HG03457 (cell line): ENCODE measurements around the gene CALHM6.
A peak's percentile ranks its signal among the peaks of the same experiment; 100 is the strongest.

ENCODE experiments used
- ATAC-seq: cut with Tn5 transposase; IDR thresholded peaks from one replicate; pipeline ENCODE4 v1.9.1; 2021; ENCODE audit warnings: moderate number of reproducible peaks; ENCODE audit not compliant: unreplicated experiment

The CALHM6 gene

DNA sequence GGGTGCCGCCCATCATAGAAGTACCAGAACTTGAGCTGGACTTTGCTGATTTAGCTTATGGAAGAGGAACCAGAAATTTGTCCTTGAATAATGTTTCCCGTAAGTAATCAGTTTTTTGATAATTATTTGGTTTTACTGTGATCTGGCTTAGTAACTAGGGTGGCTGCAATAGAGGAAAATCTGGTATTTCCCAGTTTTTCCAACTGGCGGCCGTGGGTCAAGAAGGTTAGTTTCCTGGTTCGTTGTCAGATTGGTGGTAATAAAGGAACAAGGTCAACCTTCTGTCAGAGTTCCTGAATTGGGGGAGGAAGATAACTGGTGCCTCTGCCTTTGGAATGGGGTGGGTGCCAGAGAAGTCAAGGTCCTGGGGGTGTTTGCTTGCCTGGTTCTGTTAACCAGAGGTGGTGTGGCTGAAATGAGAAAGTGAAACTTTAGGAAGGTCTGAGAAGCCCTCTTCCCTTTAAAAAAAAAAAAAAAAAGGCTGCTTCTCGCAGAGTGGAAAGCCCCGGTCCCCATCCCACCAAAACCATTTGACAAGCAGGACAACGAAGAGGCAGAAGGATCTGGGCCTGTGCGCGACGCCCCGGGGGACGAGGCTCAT is at the start of gene CALHM6:
Gene CALHM6 (plus strand): TSS at position 45 of the 601 bp plus-strand sequence. CDS start 555 bp downstream, at position 600.
- ATAC-seq, result peak; percentile 6

DNA sequence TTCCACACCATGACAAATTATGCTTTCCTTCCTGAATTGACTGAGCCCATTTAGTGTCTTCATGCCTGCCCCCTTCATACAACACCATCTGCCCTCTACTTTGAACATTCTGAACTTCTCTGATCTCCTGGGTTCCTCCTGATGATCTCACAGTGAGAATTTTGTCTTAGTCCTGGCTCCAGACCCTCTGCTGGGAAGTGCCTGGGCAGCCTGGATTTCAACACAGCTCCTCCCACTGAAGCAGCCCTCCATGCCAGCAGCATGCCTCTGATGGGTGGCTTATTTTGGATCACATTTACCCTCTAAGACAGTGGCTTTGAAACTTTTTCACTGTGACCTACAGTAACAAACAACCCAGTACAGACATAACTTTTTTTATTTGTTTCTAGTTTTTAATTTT is 48.9 kb upstream of the CALHM6 start:
- no peak for ATAC-seq

DNA sequence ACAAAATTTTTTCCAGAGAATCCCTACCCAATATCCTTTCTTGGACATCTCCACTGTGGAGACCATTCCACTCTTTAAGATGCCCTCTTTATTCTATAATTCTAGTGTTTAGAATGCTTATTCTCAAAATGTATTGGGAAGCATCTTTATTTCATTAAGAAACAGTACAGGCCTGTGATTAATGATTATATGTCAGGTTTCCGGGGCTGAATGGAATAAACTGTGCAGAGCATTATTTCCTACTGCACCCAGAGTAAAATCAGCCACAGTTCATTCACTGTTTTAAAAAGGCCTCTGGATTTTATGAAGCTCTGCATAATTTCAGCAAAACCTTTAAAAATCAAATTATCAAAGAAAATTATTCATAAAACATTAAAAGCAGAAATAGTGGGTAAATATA is 47.8 kb upstream of the CALHM6 start:
- no peak for ATAC-seq

DNA sequence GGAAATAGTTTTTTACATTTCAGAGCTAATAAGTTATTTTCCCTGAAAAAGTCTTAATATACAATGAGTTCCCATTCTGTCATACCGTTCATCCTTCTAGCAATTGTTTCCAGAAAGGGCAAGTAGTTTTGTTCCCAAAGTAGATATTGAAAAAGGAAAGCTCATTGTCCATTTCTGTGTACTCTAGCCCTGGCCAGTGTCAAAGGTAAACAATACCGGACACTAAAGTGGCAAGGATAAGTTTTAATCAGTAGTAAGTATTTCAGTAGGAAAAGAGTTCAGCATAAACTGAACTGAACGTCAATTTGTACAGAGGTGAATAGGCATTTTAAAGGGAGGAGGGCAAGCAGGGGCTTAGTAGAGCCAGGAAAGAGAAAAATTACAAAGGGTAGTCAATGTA is 43.5 kb upstream of the CALHM6 start:
- no peak for ATAC-seq

DNA sequence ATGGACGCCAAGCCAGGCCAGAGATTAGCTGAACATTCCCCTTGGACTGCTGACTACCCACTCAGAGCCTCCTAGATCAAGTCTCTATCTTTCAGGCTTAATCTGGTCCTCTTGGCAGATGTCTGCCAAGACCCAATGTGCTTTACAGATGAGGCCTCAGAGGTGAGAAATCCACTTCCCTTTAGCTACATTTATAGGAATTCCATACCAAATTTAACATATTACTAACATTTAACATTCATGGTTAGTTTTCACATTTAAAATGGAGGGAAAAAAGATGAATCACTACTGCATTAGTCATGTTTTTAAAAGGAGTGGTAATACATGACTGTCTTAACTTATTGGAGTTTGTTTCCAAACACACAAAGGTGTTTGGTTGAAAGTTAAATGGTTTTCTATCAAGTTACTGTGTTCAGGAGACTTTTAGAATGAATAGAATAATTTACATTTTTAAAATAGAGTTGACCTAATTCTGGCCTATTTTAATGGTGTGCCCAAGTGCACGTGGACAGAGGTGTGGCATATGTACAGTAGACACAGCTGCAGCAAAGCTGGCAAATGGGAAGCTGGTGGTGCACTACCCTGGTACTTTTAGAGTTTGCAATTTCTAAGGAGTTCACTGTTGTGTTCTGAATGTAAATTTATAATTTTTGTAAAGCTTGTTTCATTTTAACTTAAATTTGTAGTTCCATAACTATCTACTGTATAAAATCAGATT is 41.9 kb upstream of the CALHM6 start:
- ATAC-seq, result no peak

DNA sequence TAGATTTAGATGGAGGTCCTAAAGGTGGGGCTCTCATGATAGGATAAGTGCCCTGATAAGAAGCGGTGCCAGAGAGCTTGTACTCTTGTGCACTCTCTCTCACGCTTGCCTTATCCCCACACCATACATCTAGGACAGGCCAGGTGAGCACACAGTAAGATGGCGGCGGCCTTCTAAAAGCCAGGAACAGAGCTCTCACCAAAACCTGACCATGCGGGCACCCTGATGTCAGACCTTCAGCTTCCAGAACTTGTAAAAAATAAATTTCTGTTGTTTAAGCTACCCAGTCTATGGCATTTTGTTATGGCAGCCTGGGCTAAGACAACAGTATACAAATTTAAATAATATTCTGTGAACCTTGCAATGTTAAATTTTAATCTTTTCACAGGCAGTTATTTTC is 40.8 kb upstream of the CALHM6 start:
- ATAC-seq, result no peak

DNA sequence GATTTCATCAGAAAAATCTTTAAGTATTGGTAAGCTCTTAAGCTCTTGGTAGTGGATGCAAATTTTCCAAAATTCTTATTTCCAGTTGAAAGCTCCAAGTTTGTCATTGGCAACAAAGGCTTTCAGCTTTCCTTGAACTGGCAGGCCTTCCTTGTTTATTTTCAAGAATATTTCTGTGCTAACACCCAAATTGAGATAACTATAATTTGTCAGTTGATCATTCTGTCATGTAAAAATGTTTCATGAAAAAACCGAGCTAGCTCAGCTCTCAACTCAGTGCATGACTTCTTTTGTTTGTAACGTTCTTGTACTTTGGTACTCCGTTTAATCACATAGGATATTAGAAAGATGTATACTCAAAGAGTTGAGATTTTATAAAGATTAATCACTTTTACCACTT is 38.9 kb upstream of the CALHM6 start:
- no peak for ATAC-seq

DNA sequence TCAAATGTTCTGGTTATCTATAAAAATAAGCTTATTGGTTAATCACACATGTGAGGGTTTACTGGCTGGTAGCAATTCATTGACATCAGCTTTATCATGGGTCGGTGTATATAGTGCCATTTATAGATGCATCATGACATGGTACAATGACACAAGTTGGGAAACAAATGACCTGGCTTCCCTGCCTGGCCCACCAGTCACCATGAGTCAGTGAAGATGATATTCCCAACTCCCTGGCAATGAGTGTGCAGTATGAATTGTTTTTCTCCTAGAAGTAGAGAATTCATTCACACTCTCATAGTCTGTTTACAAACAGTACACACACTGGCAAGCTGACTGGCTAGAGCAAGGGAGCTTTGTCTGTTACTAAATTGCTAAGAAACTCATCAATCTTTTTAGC is 37.2 kb upstream of the CALHM6 start:
- no peak for ATAC-seq

DNA sequence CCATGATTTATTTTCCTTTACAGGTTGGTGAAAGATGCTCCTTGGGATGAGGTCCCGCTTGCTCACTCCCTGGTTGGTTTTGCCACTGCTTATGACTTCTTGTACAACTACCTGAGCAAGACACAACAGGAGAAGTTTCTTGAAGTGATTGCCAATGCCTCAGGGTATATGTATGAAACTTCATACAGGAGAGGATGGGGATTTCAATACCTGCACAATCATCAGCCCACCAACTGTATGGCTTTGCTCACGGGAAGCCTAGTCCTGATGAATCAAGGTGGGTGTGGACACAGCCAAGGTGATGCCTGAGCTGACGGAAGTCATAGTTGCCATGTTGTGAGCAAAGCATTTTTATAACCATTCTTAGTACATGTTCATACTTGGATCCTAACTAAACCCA is 34.6 kb upstream of the CALHM6 start:
- ATAC-seq, result no peak

DNA sequence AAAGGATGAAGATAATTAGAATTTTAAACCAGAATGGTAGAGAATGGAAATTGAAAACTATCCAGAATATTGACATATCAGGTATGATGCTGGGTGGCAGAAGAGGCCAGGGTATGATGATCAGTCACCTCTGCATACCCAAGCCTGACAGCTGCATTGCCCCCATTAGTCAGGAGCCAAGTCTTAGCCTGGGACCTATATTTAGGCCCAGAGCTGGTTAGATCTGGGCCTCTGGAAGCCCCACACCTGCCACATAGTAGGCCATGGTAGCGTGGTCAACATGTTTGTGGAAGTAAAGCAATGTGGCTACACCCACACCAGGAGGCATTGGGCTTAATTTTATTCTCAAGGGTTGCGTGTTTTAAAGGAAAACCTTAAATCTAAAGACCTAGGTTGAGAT is 32.1 kb upstream of the CALHM6 start:
- no peak for ATAC-seq

DNA sequence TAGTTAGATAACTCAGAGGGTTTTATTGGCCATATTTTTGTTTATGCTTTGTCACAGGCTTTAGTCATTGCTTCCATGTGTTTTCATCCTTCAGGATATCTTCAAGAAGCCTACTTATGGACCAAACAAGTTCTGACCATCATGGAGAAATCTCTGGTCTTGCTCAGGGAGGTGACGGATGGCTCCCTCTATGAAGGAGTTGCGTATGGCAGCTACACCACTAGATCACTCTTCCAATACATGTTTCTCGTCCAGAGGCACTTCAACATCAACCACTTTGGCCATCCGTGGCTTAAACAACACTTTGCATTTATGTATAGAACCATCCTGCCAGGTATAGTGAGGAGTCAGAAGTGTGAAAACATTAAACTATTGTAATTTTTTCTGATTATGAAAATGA is 30.3 kb upstream of the CALHM6 start:
- no peak for ATAC-seq

DNA sequence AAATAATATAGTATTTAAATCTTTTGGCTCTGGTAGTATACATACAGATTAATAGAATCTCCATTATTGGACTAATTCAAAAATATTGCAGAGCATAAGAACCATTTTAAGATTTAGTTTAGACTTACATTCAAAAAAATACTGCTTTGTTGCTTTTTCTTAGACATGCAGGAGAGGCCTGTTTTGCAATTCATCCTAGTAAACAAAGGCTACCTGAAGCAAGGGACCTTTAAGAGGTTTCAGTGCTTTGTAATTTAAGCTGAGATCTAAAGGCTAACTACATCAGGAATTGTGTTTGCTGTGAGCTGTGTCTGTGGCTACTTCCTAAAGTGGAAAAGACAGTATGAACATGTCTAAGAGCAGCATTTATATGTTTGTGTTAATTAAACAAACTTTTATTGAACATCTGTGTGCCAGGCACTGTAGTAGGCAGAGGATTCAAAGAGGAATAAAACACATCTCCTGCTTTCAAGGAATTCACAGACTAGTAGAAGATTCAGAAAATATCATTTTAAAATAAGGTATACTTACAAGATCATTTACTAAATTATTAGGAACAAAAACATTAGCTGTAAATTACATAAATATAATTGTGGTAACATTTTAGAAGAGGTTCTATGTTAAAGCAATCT is 29.1 kb upstream of the CALHM6 start:
- no peak for ATAC-seq

DNA sequence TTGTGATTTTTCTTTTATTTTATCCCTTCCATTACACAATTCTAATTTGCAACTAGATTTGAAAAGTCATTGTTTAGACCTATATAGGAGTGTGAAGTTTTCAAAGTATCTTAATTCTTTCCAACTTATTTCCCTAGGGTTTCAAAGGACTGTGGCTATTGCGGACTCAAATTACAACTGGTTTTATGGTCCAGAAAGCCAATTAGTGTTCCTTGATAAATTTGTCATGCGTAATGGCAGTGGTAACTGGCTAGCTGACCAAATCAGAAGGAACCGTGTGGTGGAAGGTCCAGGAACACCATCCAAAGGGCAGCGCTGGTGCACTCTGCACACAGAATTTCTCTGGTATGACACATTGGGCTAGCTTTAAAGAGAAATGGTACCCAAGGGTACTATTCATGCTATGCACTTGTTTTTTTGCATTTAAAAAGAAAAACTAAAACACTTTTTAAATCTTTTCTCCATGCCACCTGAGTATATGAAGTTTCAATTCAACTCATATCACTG is 27.9 kb upstream of the CALHM6 start:
- ATAC-seq, result no peak

DNA sequence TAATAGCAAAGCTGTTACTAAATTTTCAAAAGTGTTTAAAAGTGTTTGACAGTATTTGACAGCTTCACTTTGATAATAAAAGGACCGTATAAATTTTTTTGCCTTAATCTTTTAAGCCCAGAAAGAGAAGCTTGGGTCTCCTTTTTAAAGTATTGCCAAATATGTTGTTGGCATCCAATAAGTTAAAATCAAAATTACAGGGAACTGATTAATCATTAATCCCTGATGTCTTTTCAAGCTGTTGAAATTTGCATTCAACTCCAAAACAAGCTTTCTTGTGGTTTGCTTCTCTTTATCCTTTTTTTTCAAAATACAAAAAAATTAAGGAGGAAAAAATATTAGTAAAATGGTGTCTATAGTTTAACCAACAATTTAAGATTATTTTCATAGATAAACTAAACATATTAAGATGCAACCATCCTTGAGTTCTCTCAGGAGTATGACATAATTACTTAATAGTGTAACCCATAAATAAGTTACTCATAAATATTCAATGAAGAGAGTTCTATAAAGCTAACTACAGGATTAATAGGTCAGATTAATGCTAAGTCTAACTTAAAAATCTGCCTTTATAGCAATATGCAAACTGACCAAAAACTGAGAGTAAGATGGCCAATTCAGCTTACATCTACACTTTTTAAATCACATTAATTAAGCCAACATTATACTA is 27.0 kb upstream of the CALHM6 start:
- ATAC-seq, result no peak

DNA sequence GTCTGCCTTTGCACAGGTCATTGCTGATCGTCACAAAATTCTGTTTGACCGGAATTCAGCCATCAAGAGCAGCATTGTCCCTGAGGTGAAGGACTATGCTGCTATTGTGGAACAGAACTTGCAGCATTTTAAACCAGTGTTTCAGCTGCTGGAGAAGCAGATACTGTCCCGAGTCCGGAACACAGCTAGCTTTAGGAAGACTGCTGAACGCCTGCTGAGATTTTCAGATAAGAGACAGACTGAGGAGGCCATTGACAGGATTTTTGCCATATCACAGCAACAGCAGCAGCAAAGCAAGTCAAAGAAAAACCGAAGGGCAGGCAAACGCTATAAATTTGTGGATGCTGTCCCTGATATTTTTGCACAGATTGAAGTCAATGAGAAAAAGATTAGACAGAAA is 24.6 kb upstream of the CALHM6 start:
- no peak for ATAC-seq

DNA sequence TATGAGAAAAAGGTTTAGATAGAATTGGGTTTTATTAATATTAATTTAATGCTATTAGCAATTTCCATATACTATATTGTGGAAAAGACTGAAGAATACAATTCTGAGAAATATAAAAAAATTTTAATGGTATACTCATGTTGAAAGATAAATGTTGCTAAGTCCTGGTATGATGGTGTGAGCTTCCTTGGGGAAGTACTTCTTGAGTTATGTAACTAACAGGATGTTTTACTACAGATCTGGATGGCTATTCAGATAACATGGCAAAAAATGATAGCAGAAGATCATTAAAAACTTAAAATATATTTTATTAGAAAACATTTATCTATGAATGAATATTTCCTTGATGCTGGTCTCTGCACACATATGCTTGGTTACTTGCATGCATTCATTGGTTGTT is 23.5 kb upstream of the CALHM6 start:
- ATAC-seq, result no peak

DNA sequence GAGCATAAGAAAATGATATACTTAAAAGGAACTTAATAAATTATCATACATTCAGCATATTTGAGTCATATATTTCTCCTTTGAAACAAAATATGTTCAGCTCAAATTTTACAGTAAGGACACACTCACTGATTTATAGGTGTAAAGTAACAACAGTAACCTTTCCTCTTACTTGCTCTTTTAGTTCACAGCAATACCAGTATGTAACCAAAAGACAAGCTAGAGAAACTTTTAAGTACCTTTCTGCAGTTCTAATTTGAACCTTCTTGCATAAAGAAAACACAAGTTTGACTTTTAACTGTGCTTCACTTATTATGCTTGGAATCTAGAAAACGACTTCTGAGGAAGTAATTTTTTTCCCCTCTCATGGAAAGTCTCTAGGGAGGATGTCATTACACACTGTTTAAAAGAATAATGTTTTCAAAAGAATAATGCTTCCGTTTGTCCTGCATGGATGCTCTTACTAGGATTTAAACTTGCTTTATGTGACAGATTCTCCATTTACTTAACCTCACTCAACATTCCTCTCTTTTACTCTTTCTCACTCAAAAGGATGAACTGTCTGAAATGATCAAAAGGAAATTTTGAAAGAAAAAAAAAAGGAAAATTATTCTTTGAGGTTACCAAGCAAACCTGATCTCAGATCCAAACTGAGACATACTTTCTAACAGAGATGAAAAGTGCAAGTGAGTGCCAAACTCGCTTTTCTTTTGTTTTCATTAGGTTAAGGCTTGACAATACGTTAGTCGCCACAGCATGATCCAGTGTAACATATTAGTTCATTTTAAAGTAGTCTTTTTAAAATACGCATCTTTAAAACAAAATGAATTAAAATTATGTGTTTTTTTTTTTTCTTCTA is 22.4 kb upstream of the CALHM6 start:
- ATAC-seq, result no peak

DNA sequence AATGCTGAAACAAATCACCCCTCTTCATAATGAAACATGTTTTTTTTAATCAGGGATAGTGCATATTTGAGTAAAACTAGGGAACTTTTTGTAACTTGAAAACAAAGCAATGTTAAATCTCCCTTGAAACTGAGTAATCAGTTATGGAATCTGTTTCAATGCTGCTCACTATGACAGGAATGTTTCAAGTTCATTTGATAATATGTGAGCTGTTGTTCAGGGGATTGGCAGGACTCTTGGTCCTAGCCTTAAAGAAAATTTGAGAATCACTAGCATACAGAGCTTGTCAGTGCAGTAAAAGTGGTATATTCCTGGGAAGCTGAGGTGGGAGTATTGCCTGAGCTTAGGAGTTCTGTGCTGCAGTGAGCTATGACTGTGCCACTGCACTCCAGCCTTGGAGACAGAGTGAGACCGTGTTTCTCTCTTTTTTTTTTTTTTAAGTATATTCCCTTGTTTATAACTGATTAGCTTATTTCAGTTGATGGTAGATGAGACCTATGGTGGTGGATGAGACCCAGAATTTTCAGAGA is 21.6 kb upstream of the CALHM6 start:
- no peak for ATAC-seq

DNA sequence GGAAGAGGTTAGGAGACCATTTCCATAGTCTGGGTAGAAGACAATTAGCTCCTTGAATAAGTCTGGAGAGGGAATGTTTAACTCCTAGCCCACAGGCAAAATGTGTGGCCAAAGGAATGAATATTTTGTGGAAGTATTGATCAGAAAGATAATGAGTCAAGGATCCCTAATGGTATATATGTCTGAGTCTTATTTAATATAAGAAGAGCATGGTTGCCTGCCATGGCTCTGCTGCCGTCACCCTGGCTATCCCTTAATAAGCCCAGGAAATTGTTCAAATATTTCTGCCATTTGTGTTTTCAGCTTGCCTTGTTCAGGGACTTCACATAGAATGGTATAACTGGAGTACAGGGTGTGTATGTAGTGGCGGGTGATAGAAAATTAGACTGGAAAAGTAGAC is 18.1 kb upstream of the CALHM6 start:
- no peak for ATAC-seq

DNA sequence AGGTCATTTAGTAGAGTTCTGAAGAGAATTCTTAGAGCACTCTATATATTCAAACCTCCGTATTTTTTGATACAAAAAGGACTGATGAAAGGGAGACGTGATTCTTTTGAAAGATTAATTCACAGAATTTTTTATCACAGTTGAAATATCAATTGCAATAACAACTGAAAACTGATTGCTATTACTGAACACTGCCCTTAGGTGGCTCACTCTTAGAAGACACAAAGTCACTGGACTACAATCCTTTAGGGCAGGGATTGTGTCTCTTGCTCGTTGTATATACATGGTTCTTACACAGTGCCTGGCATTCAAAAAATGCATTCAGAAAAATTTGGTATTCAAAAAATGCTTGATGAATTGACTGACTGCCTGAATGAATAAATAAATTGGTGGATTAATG is 17.1 kb upstream of the CALHM6 start:
- ATAC-seq, result peak; percentile 47

DNA sequence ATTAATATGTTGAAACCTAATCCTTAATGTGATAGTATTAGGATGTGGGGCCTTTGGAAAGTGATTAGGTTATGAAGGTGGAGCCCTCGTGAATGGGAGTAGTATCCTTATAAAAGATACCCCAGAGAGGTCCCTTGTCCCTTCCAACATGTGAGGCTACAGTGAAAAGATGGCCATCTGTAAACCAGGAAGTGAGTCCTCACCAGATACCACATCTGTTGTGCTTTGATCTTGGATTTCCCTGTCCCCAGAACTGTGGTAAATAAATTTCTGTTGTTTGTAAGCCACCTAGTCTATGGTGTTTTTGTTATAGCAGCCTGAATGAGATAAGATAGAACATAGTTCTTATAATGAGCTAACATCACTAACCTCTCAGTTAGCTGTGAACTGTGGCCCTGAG is 16.6 kb upstream of the CALHM6 start:
- ATAC-seq, result no peak
